Lower lobe of right lung (tissue), 2 donors: ENCODE results near the gene METTL2B. TPM values are rescaled to one million over a fixed set of nuclear protein-coding genes. Genes with fewer than 3 reads are reported as not detected.
"Not testable (repeated sequence)": the region's sequence is repeated elsewhere in the genome, so short reads cannot be mapped to it uniquely, and the experiment has no call there.

Source experiments
- ATAC-seq, 2 donors: fragments of 200-7000 bp; cut with Tn5 transposase; one replicate each; pipeline ENCODE4 v1.9.1; 2020 to 2022; ENCODE audit warnings: mild to moderate bottlenecking in 2 of 2, moderate library complexity in 2 of 2
- DNase-seq: peaks from one replicate; pipeline ENCODE4 v3.0.0-alpha.2; 2020
- H3K27ac ChIP-seq: fragments of 200-600 bp; one replicate; pipeline ENCODE4 v1.8.0; 2022
- H3K27me3 ChIP-seq: fragments of 200-600 bp; one replicate; pipeline ENCODE4 v1.8.0; 2022; ENCODE audit warnings: low read depth
- H3K36me3 ChIP-seq: fragments of 200-600 bp; one replicate; pipeline ENCODE4 v1.8.0; 2022; ENCODE audit warnings: mild to moderate bottlenecking
- H3K4me1 ChIP-seq: fragments of 200-600 bp; one replicate; pipeline ENCODE4 v1.8.0; 2022
- H3K4me3 ChIP-seq: fragments of 200-600 bp; one replicate; pipeline ENCODE4 v1.8.0; 2022; ENCODE audit warnings: mild to moderate bottlenecking
- H3K9me3 ChIP-seq: fragments of 200-600 bp; one replicate; pipeline ENCODE4 v1.8.0; 2022
- intact Hi-C: fragments of 100-400 bp; cut with DNase I; formaldehyde crosslinking; loops from one replicate; pipeline ENCODE4 v1.11.0; 2022
- total RNA-seq: library from RNA; stranded (reverse); fragmentation: NEBNext Ultra II Directional; extraction: Animal tissue kit (Norgen Biotek cat#: 25700); gene quantifications from one replicate; pipeline ENCODE4 v1.2.1, GENCODE V29; 2021
- TF ChIP-seq, protein P1 (sequence below): fragments of 200-600 bp; IDR thresholded peaks from one replicate; pipeline ENCODE4 v1.8.0; 2022; ENCODE audit warnings: antibody characterized with exemption, mild to moderate bottlenecking
- donor health status: DM: no; HTN: yes; CAD: no; lungs with severe emphysema.

The METTL2B gene
- total RNA-seq, 1 donor from 2014 or later = 19.1 TPM

DNA sequence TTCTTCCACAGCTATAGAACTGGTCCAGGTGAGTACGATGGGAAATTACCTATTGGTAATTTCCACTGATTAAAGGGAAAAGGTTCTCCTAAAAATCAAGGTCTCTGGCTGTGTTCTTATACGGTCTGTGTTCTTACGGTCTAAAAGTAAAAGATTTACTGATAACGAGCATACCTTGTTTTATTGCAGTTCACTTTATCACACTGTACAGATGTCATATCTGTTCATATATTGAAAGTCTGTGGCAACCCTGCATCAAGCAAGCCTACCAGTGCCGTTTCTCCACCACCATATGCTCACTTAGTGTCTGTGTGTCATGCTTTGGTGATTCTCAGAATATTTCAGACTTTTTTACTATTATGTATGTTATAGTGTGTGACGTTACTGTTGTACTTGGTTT is 11.6 kb downstream of the METTL2B start:
- intact Hi-C loops, ATAC-seq, H3K4me3 ChIP-seq, H3K4me1 ChIP-seq, H3K27ac ChIP-seq, H3K27me3 ChIP-seq, H3K9me3 ChIP-seq, DNase-seq: not testable (repeated sequence)
- peaks cover 27% of the 10 kb centered on the region for H3K36me3 ChIP-seq

DNA sequence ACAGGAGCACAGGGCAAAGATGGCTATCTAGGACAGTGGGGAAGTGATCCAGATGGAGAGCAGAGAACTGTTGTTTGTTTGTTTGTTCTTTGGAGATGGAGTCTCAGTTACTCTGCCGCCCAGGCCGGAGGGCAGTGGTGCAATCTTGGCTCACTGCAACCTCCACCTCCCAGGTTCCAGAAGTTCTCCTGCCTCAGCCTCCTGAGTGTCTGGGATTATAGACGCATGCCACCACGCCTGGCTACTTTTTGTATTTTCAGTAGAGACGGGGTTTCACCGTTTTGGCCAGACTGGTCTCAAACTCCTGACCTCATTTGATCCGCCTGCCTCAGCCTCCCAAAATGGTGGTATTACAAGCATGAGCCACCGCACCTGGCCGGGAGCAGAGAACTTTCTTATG is 20.9 kb downstream of the METTL2B start:
- intact Hi-C loops = no loop called here
- no peak for DNase-seq

GRCh38 chr7:128505416-128505815 is 28.9 kb downstream of the METTL2B start:
- not testable (repeated sequence) for H3K4me1 ChIP-seq, ATAC-seq, H3K27ac ChIP-seq

More for the DNA sequence above, 20.9 kb downstream of the METTL2B start:
- H3K9me3 ChIP-seq = no peaks in the 10 kb centered on the region
- no peaks in the 10 kb centered on the region for H3K4me1 ChIP-seq
- no peak overlapping the region for H3K4me3 ChIP-seq
- no peaks in the 10 kb centered on the region for H3K27me3 ChIP-seq
- TF ChIP-seq, protein P1, sequence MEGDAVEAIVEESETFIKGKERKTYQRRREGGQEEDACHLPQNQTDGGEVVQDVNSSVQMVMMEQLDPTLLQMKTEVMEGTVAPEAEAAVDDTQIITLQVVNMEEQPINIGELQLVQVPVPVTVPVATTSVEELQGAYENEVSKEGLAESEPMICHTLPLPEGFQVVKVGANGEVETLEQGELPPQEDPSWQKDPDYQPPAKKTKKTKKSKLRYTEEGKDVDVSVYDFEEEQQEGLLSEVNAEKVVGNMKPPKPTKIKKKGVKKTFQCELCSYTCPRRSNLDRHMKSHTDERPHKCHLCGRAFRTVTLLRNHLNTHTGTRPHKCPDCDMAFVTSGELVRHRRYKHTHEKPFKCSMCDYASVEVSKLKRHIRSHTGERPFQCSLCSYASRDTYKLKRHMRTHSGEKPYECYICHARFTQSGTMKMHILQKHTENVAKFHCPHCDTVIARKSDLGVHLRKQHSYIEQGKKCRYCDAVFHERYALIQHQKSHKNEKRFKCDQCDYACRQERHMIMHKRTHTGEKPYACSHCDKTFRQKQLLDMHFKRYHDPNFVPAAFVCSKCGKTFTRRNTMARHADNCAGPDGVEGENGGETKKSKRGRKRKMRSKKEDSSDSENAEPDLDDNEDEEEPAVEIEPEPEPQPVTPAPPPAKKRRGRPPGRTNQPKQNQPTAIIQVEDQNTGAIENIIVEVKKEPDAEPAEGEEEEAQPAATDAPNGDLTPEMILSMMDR = no peak
- H3K36me3 ChIP-seq = peaks cover 84% of the 10 kb centered on the region
- H3K27ac ChIP-seq = no peak overlapping the region
- no peak for ATAC-seq

GRCh38 chr7:128506819-128507218 is 30.3 kb downstream of the METTL2B start:
- ATAC-seq, H3K27me3 ChIP-seq, H3K4me1 ChIP-seq, H3K27ac ChIP-seq, DNase-seq, H3K9me3 ChIP-seq, H3K4me3 ChIP-seq, intact Hi-C loops: not testable (repeated sequence)
- H3K36me3 ChIP-seq = peaks cover 18% of the 10 kb centered on the region

More at GRCh38 chr7:128505416-128505815, 28.9 kb downstream of the METTL2B start:
- H3K4me3 ChIP-seq, intact Hi-C loops, H3K27me3 ChIP-seq, DNase-seq, H3K9me3 ChIP-seq: not testable (repeated sequence)
- H3K36me3 ChIP-seq = peaks cover 29% of the 10 kb centered on the region

DNA sequence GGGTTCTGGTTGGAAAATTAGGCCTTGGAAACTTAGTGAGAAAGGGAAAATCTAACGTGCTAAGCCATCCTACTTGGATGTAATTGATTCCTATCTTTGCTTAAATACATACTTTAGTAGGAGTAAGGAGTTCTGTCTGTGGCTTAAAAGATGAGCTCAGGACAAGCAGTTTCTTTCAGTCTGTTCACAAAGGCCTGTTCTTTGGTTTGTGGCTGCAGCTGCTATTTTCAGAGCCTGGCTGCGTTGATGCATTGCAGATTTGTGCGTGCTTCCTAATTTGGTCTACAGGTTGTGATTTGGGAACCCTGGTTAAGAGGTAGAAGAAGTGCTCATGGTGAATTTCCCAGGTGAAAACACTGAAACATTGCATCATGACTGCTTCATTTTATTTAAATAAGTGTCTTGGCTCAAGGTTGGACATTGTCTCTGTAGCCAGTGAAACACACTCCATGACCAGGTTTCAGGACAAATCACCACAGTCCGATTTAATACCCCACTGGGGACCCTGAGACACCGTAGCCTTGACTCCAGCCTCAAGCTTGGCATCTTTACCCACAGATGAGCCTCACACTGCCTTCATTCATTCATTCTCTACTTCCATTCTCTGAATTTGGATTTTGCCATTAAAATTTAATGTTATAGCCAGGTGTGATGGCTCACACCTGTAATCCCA is 30.9 kb downstream of the METTL2B start:
- H3K27me3 ChIP-seq, H3K4me3 ChIP-seq, H3K4me1 ChIP-seq, H3K27ac ChIP-seq, DNase-seq, intact Hi-C loops, ATAC-seq, H3K9me3 ChIP-seq: not testable (repeated sequence)
- H3K36me3 ChIP-seq = peaks cover 14% of the 10 kb centered on the region

- DNase-seq, ATAC-seq, H3K4me3 ChIP-seq, H3K36me3 ChIP-seq, H3K9me3 ChIP-seq, intact Hi-C loops, H3K27ac ChIP-seq, H3K4me1 ChIP-seq, H3K27me3 ChIP-seq: not testable (repeated sequence)
Measured at GRCh38 chr7:128511692-128512091, 35.1 kb downstream of the METTL2B start.

- H3K9me3 ChIP-seq, H3K4me1 ChIP-seq, DNase-seq, H3K4me3 ChIP-seq, intact Hi-C loops, H3K36me3 ChIP-seq, H3K27ac ChIP-seq, H3K27me3 ChIP-seq, ATAC-seq: not testable (repeated sequence)
Measured at GRCh38 chr7:128515232-128515631, 38.7 kb downstream of the METTL2B start.

DNA sequence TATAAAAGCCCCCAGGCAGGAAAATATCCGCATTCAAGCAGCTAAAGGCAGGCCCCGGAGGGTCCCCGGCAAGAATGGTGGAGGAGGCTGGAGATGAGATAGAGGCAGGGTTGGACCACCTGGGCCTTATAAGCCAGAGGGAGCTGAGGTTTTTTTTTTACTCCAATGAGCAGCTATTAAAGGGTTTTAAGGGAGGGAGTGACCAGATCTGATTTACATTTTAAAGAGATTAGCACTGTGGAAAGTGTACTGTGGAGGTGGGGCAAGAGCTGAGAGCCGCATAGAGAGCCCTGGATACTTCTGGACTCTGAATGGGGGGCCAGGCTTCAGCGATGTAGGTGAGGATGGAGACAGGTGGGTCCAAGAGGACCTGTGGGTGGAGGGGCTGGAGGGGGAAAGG is 40.5 kb downstream of the METTL2B start:
- H3K27ac ChIP-seq, ATAC-seq, H3K36me3 ChIP-seq, H3K27me3 ChIP-seq, H3K9me3 ChIP-seq, H3K4me3 ChIP-seq, DNase-seq, H3K4me1 ChIP-seq, intact Hi-C loops: not testable (repeated sequence)

DNA sequence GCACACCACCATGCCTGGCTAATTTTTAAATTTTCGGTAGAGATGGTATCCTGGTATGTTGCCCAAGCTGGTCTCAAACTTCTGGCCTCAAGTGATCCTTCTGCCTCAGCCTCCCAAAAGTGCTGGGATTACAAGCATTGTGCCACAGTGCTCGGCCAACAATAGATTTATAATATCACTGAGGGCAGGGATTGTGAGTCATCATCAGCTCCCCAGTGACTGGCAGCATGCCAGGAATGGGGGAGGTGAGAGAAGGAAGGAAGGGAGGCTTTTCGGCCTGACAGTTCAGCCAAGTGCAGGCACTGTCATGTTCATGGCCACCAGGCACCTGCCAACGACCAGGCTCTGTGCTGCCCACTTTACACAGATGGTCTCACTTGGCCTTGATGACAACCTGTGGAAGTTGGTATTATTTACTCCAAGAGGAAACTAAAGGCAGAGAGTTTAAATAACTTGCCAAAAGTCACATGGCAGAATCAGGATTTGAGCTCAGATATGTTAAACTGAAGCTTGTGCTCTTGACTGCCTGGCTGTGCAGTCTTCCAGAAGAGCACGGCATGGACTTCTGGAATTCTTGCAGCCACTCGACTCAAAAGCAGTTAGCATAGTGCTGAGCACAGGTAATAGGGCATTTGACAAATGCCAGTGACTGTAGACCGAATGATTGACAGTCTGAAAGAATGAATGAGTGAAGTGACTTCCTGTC is 46.8 kb downstream of the METTL2B start:
- H3K27me3 ChIP-seq, H3K9me3 ChIP-seq, H3K4me3 ChIP-seq, H3K4me1 ChIP-seq, H3K36me3 ChIP-seq, H3K27ac ChIP-seq, intact Hi-C loops: not testable (repeated sequence)
- DNase-seq (peak; percentile 81), ATAC-seq (peak; percentile 77 to 82)

DNA sequence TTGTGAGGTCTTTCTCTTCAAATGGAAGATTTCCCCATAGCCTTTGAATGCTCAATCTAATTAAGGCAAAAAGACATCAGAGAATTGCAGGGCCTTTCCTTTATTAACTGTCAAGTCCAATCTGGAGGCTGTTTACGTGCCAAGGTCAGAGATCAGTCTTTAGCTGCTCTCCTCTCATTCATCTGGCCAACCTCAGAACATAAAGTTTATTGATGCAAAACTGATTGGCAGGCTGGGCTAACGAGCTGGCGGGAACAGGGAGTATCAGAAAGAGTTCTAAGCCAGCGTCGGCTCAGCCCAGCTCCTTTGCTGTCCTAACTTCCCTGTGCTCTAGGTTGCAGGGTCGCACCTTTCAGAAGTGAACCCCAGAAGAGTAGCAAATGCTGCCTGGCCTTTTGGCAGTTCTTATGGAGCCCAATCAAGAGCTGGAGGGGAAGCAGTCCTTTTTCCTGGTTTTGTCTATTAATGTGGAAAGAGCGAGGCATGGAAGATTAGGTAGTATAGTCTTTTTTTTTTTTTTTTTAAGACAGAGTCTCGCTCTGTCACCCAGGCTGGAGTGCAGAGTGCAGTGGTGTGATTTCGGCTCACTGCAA is 47.5 kb downstream of the METTL2B start:
- DNase-seq, intact Hi-C loops, H3K27ac ChIP-seq, H3K4me1 ChIP-seq, H3K27me3 ChIP-seq, H3K4me3 ChIP-seq, H3K9me3 ChIP-seq, H3K36me3 ChIP-seq: not testable (repeated sequence)
- ATAC-seq = peak in 1 of 2 donors; percentile 5

DNA sequence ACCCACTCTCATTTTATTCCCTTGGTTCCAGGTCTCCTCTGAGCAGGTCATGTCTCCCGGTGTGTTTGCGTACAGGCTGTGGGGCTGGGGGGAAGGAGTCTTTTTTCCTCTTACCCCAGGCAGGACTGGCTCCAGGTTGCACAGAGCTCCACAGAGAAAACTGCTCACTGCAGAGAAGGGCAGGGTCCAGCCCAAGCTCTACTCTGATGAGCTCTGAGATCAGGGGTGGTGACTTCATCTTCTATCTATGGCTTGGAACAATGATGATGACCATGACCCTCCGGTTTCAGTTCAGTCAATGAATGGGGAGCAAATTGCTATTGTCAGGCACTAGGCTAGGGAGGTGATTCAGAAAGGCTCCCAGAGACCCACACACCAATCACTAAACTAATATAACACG is 49.0 kb downstream of the METTL2B start:
- H3K4me1 ChIP-seq = peaks cover 14% of the 10 kb centered on the region
- H3K27ac ChIP-seq, DNase-seq, ATAC-seq, intact Hi-C loops, H3K4me3 ChIP-seq, H3K36me3 ChIP-seq, H3K27me3 ChIP-seq, H3K9me3 ChIP-seq: not testable (repeated sequence)

- peaks cover 14% of the 10 kb centered on the region for H3K4me1 ChIP-seq
- H3K4me3 ChIP-seq, H3K27ac ChIP-seq, H3K36me3 ChIP-seq, DNase-seq, ATAC-seq, intact Hi-C loops, H3K27me3 ChIP-seq, H3K9me3 ChIP-seq: not testable (repeated sequence)
Measured at GRCh38 chr7:128526062-128526466, 49.5 kb downstream of the METTL2B start.

- intact Hi-C loops, H3K9me3 ChIP-seq, DNase-seq, H3K27ac ChIP-seq, H3K27me3 ChIP-seq, ATAC-seq, H3K4me3 ChIP-seq, H3K36me3 ChIP-seq: not testable (repeated sequence)
- peaks cover 21% of the 10 kb centered on the region for H3K4me1 ChIP-seq
Measured at GRCh38 chr7:128529191-128529590, 52.6 kb downstream of the METTL2B start.
